KOPT-K1 (cell line): Measurements from ENCODE around the gene DOCK4.

Experiments used
- H3K27ac ChIP-seq: fragments of 200-600 bp; sonication (generic); 2 replicates; pipeline ENCODE4 v1.5.1; 2016; ENCODE audit warnings: antibody characterized with exemption, mild to moderate bottlenecking, low read depth, low read length; ENCODE audit not compliant: poor library complexity, severe bottlenecking
- H3K36me3 ChIP-seq: fragments of 200-600 bp; sonication (generic); 2 replicates; pipeline ENCODE4 v1.5.1; 2017; ENCODE audit warnings: antibody characterized with exemption, mild to moderate bottlenecking, low read length, moderate library complexity; ENCODE audit not compliant: insufficient read depth
- H3K9me3 ChIP-seq: fragments of 200-600 bp; sonication (generic); 2 replicates; pipeline ENCODE4 v1.5.1; 2017; ENCODE audit warnings: antibody characterized with exemption, low read length, mild to moderate bottlenecking; ENCODE audit not compliant: insufficient read depth, poor library complexity, severe bottlenecking

The DOCK4 gene

GRCh38 chr7:112188257-112188656 lies 17.9 kb downstream of the DOCK4 start:
- H3K9me3 ChIP-seq, result no peaks in the 10 kb centered on the region
- H3K36me3 ChIP-seq, result no peaks in the 10 kb centered on the region
- H3K27ac ChIP-seq, result no peak overlapping the region

GRCh38 chr7:112186300-112186699 lies 19.9 kb downstream of the DOCK4 start:
- H3K27ac ChIP-seq, result no peak overlapping the region
- H3K36me3 ChIP-seq, result no peaks in the 10 kb centered on the region
- H3K9me3 ChIP-seq, result no peaks in the 10 kb centered on the region

- Histone ChIP-seq H3K9me3 (no peaks in the 10 kb centered on the region), H3K27ac (no peak overlapping the region), H3K36me3 (no peaks in the 10 kb centered on the region)
Observed at GRCh38 chr7:112185005-112185834, 21.0 kb downstream of the DOCK4 start.

GRCh38 chr7:112184455-112184854 lies 21.7 kb downstream of the DOCK4 start:
- no peaks in the 10 kb centered on the region for H3K9me3 ChIP-seq
- no peak overlapping the region for H3K27ac ChIP-seq
- H3K36me3 ChIP-seq, result no peaks in the 10 kb centered on the region

- Histone ChIP-seq H3K9me3 (no peaks in the 10 kb centered on the region), H3K27ac (no peak overlapping the region), H3K36me3 (no peaks in the 10 kb centered on the region)
Observed at GRCh38 chr7:112183266-112183665, 22.9 kb downstream of the DOCK4 start.

GRCh38 chr7:112182749-112183148 lies 23.4 kb downstream of the DOCK4 start:
- no peaks in the 10 kb centered on the region for H3K9me3 ChIP-seq
- H3K36me3 ChIP-seq, result no peaks in the 10 kb centered on the region
- no peak overlapping the region for H3K27ac ChIP-seq

GRCh38 chr7:112180223-112180622 lies 26.0 kb downstream of the DOCK4 start:
- Histone ChIP-seq H3K36me3 (no peaks in the 10 kb centered on the region), H3K27ac (no peak overlapping the region), H3K9me3 (no peaks in the 10 kb centered on the region)

GRCh38 chr7:112176693-112177415 lies 29.3 kb downstream of the DOCK4 start:
- Histone ChIP-seq H3K27ac (no peak overlapping the region), H3K36me3 (no peaks in the 10 kb centered on the region), H3K9me3 (peaks cover 2% of the 10 kb centered on the region)

GRCh38 chr7:112176241-112176640 lies 30.0 kb downstream of the DOCK4 start:
- H3K27ac ChIP-seq, result no peak overlapping the region
- H3K9me3 ChIP-seq, result peaks cover 8% of the 10 kb centered on the region

GRCh38 chr7:112174192-112174591 lies 32.0 kb downstream of the DOCK4 start:
- H3K9me3 ChIP-seq, result peaks cover 8% of the 10 kb centered on the region
- no peak overlapping the region for H3K27ac ChIP-seq
- no peaks in the 10 kb centered on the region for H3K36me3 ChIP-seq

More at GRCh38 chr7:112176241-112176640, 30.0 kb downstream of the DOCK4 start:
- H3K36me3 ChIP-seq, result no peaks in the 10 kb centered on the region

GRCh38 chr7:112173568-112173905 lies 32.7 kb downstream of the DOCK4 start:
- Histone ChIP-seq H3K9me3 (peaks cover 8% of the 10 kb centered on the region), H3K36me3 (no peaks in the 10 kb centered on the region), H3K27ac (no peak overlapping the region)

- Histone ChIP-seq H3K9me3 (peaks cover 8% of the 10 kb centered on the region), H3K27ac (no peak overlapping the region), H3K36me3 (no peaks in the 10 kb centered on the region)
Observed at GRCh38 chr7:112172870-112173567, 33.2 kb downstream of the DOCK4 start.

- H3K27ac ChIP-seq, result no peak overlapping the region
- H3K36me3 ChIP-seq, result no peaks in the 10 kb centered on the region
- H3K9me3 ChIP-seq, result peaks cover 8% of the 10 kb centered on the region
Observed at GRCh38 chr7:112171673-112172072, 34.5 kb downstream of the DOCK4 start.

- no peak overlapping the region for H3K27ac ChIP-seq
- no peaks in the 10 kb centered on the region for H3K36me3 ChIP-seq
- H3K9me3 ChIP-seq, result peaks cover 8% of the 10 kb centered on the region
Observed at GRCh38 chr7:112168915-112169314, 37.3 kb downstream of the DOCK4 start.

GRCh38 chr7:112167147-112167546 lies 39.1 kb downstream of the DOCK4 start:
- no peaks in the 10 kb centered on the region for H3K36me3 ChIP-seq
- H3K27ac ChIP-seq, result no peak overlapping the region
- H3K9me3 ChIP-seq, result peaks cover 8% of the 10 kb centered on the region
